PC-9 (cell line): ENCODE measurements around the gene TMEM151B. TPM values are rescaled to one million over a fixed set of nuclear protein-coding genes. Genes with fewer than 3 reads are reported as not detected.

Experiments used
- BruUV-seq: library from RNA; stranded (reverse); fragments of 400-500 nt; replicated peaks from 2 replicates; lab custom pipeline; 2021; lab: Mats Ljungman, UMichigan
- CTCF ChIA-PET: fragments of 300-600 bp; sonication (Branson Sonifier 250); formaldehyde crosslinking; loops from one replicate; lab custom pipeline; 2022; ENCODE audit warnings: antibody characterized with exemption; lab: Charles Lee
- POLR2A ChIA-PET: fragments of 300-600 bp; sonication (Branson Sonifier 250); formaldehyde crosslinking; loops from one replicate; lab custom pipeline; 2022; ENCODE audit warnings: antibody characterized with exemption; ENCODE audit not compliant: unreplicated experiment; lab: Charles Lee
- DNase-seq, 2 experiments: peaks; one replicate each; pipeline versions ENCODE4 v3.0.0 to v3.0.0-alpha.2; 2015 to 2022; ENCODE audit warnings: mixed read lengths in 1 of 2
- H2AFZ ChIP-seq: fragments of 200-600 bp; sonication (generic); 2 replicates; pipeline ENCODE4 v1.8.1; 2017; ENCODE audit warnings: antibody characterized with exemption
- H3F3A ChIP-seq: fragments of 200-600 bp; sonication (generic); 2 replicates; pipeline ENCODE4 v1.8.1; 2017; ENCODE audit warnings: antibody characterized with exemption, mild to moderate bottlenecking, low read depth; ENCODE audit not compliant: insufficient read depth
- H3K27ac ChIP-seq: fragments of 200-600 bp; sonication (generic); 2 replicates; pipeline ENCODE4 v1.6.1; 2016; ENCODE audit warnings: mixed run types
- H3K27me3 ChIP-seq: fragments of 200-600 bp; sonication (generic); 2 replicates; pipeline ENCODE4 v1.6.1; 2016; ENCODE audit warnings: low read depth, mixed run types; ENCODE audit not compliant: insufficient read depth
- H3K36me3 ChIP-seq: fragments of 200-600 bp; sonication (generic); 2 replicates; pipeline ENCODE4 v1.6.1; 2016; ENCODE audit warnings: low read depth, mixed run types
- H3K4me1 ChIP-seq: fragments of 200-600 bp; sonication (generic); replicated peaks from 2 replicates; pipeline ENCODE4 v1.6.1; 2016; ENCODE audit warnings: mixed run types; ENCODE audit not compliant: insufficient read depth
- H3K4me2 ChIP-seq: fragments of 200-600 bp; sonication (generic); 2 replicates; pipeline ENCODE4 v1.6.1; 2017; ENCODE audit warnings: mixed run types
- H3K4me3 ChIP-seq: fragments of 200-600 bp; sonication (generic); 2 replicates; pipeline ENCODE4 v1.6.1; 2016; ENCODE audit warnings: mixed run types
- H3K79me2 ChIP-seq: fragments of 200-600 bp; sonication (generic); 2 replicates; pipeline ENCODE4 v1.6.1; 2017; ENCODE audit warnings: low read depth, mixed run types
- H3K9me2 ChIP-seq: fragments of 200-600 bp; sonication (generic); 2 replicates; pipeline ENCODE4 v1.8.1; 2017; ENCODE audit warnings: mild to moderate bottlenecking; ENCODE audit not compliant: insufficient read depth
- H3K9me3 ChIP-seq: fragments of 200-600 bp; sonication (generic); 2 replicates; pipeline ENCODE4 v1.8.1; 2016; ENCODE audit warnings: low read depth; ENCODE audit not compliant: insufficient read depth
- H4K20me1 ChIP-seq: fragments of 200-600 bp; sonication (generic); 2 replicates; pipeline ENCODE4 v1.8.1; 2017; ENCODE audit not compliant: insufficient read depth
- CTCF ChIP-seq: fragments of 200-600 bp; sonication (generic); conservative IDR thresholded peaks from 2 replicates; pipeline ENCODE4 v1.6.1; 2017; ENCODE audit warnings: mixed run types, antibody characterized with exemption, mild to moderate bottlenecking, moderate library complexity
- EZH2 ChIP-seq: fragments of 200-600 bp; sonication (generic); IDR thresholded peaks from 2 replicates; pipeline ENCODE4 v1.8.0; 2017; ENCODE audit warnings: antibody characterized with exemption, low read depth
- intact Hi-C: fragments of 100-400 bp; cut with micrococcal nuclease; formaldehyde crosslinking; loops from one replicate; pipeline ENCODE4 v1.10.0; 2022; ENCODE audit not compliant: unreplicated experiment
- total RNA-seq: library from RNA; stranded (reverse); gene quantifications from 2 replicates; pipeline ENCODE4 v1.2.3, GENCODE V29; 2021

Gene TMEM151B
- total RNA-seq, 1 experiment from 2014 or later: not detected

GRCh38 chr6:44272999-44273566 lies 2.8 kb downstream of the TMEM151B start:
- Histone ChIP-seq H3K4me2 (no peak overlapping the region), H3K79me2 (no peaks in the 10 kb centered on the region), H3K4me1 (no peaks in the 10 kb centered on the region), H3K27ac (no peak overlapping the region), H3F3A (peaks cover 12% of the 10 kb centered on the region; the same call in 1 of the 2 replicates), H3K36me3 (no peaks in the 10 kb centered on the region), H3K27me3 (no peaks in the 10 kb centered on the region; the same call in 1 of the 2 replicates), H4K20me1 (no peaks in the 10 kb centered on the region), H2AFZ (no peak overlapping the region), H3K4me3 (no peak overlapping the region), H3K9me2 (no peaks in the 10 kb centered on the region), H3K9me3 (no peaks in the 10 kb centered on the region)
- BruUV-seq: no TSS peak
- CTCF ChIA-PET: no interaction called here
- TF ChIP-seq EZH2: no peak
- TF ChIP-seq CTCF: no peak
- intact Hi-C loops: no loop called here
- no peak for DNase-seq
- POLR2A ChIA-PET: no interaction called here

DNA sequence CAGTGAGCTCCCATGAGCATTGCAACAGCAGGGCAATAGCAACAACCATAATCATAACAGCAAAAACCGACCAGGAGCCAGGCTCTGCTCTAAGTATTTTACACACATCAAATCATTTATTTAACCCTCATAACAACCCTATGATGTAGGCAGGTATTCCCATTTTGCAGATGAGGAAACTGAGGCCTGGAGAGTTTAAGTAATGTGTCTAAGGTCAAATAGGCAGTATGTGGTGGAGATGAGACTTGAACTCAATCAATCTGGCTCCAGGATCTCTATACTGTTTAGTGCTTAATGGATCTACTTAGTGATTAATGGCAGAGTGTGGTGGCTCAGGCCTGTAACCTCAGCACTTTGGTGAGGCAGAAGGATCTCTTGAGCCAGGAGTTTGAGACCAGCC lies 3.4 kb downstream of the TMEM151B start:
- H4K20me1 ChIP-seq: no peaks in the 10 kb centered on the region
- H3K9me3 ChIP-seq: no peaks in the 10 kb centered on the region
- intact Hi-C loops: no loop called here
- H3K4me3 ChIP-seq: no peak overlapping the region
- no peaks in the 10 kb centered on the region for H3K36me3 ChIP-seq
- H3F3A ChIP-seq: peaks cover 12% of the 10 kb centered on the region; the same call in 1 of the 2 replicates
- CTCF ChIA-PET: no interaction called here
- no peaks in the 10 kb centered on the region for H3K79me2 ChIP-seq
- no peaks in the 10 kb centered on the region for H3K9me2 ChIP-seq
- no peak for DNase-seq
- POLR2A ChIA-PET: no interaction called here
- H2AFZ ChIP-seq: no peak overlapping the region
- no peaks in the 10 kb centered on the region for H3K4me1 ChIP-seq
- H3K4me2 ChIP-seq: no peak overlapping the region
- H3K27me3 ChIP-seq: no peaks in the 10 kb centered on the region; the same call in 1 of the 2 replicates
- H3K27ac ChIP-seq: no peak overlapping the region
- no peak for TF ChIP-seq CTCF
- TF ChIP-seq EZH2: no peak
- BruUV-seq: no TSS peak

GRCh38 chr6:44275271-44275748 lies 5.1 kb downstream of the TMEM151B start:
- H3K27me3 ChIP-seq: peaks cover 3% of the 10 kb centered on the region; the same call in 1 of the 2 replicates
- no peak for DNase-seq
- CTCF ChIA-PET: no interaction called here

More at GRCh38 chr6:44275271-44275748, 5.1 kb downstream of the TMEM151B start:
- intact Hi-C loops: no loop called here
- BruUV-seq: no TSS peak
- Histone ChIP-seq H3K4me3 (no peak overlapping the region), H3K4me1 (no peaks in the 10 kb centered on the region), H2AFZ (no peak overlapping the region), H3K9me3 (no peaks in the 10 kb centered on the region), H4K20me1 (no peaks in the 10 kb centered on the region), H3K79me2 (no peaks in the 10 kb centered on the region), H3K36me3 (no peaks in the 10 kb centered on the region), H3K4me2 (no peak overlapping the region), H3K27ac (no peak overlapping the region), H3K9me2 (no peaks in the 10 kb centered on the region), H3F3A (no peaks in the 10 kb centered on the region)
- TF ChIP-seq CTCF (no peak), EZH2 (no peak)
- POLR2A ChIA-PET: no interaction called here
